RPMI8226 (cell line): Measurements from ENCODE around the gene GPANK1.

ENCODE experiments used
- DNase-seq: peaks from one replicate; pipeline ENCODE4 v3.0.0-alpha.2; 2015

GPANK1 gene

GRCh38 chr6:31614684-31615578 lies 49.9 kb downstream of the GPANK1 start, which contains the start of gene AIF1:
AIF1 (plus strand) TSS chr6:31615234; CDS start chr6:31615330, 96 bp downstream.
- peak; percentile 55 for DNase-seq

DNA sequence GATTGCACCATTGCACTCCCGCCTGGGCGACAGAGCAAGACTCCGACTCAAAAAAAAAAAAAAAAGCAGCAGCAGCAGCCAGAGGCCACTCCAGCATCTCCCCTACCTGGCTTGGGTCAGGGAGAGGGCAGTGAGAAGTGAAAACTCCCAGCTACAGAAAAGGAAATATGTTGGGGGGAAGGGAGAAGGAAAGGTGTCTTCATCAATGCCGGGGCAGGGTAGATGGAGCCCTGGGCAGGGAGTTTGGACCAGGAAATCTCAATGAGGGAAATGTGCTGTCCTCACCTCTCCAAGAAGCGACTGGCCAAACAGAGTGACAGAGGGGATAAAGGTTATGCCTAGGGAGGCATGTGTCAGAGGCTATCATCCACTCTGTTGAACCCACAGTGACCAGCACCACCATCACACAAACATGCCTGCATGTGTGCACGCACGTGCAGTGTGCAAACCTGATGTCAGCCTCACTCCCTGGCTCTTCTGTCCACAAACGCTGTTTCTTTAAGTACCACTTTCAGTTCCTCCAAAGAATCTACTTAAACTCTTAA lies 50.6 kb downstream of the GPANK1 start:
- peak; percentile 85 for DNase-seq
